Ovary (tissue), 9 donors: Measurements from ENCODE around the gene OR7D2. TPM values are rescaled to one million over a fixed set of nuclear protein-coding genes. Genes with fewer than 3 reads are reported as not detected.

Experiments used
- DNase-seq, 5 donors: peaks; one replicate each; pipeline ENCODE4 v3.0.0-alpha.2; 2019 to 2020
- H3K27ac ChIP-seq, 2 donors: fragments of 200-600 bp; one replicate each; pipeline versions ENCODE4 v1.5.1 to v1.8.0; 2019 to 2022
- H3K27me3 ChIP-seq: fragments of 200-600 bp; one replicate; pipeline ENCODE4 v1.8.0; 2022
- H3K36me3 ChIP-seq: fragments of 200-600 bp; sonication (generic); one replicate; pipeline ENCODE4 v1.5.1; 2019
- H3K4me1 ChIP-seq: one replicate; pipeline ENCODE4 v1.8.1; 2013; ENCODE audit warnings: mild to moderate bottlenecking, moderate library complexity; ENCODE audit not compliant: insufficient read depth
- H3K4me3 ChIP-seq: fragments of 200-600 bp; sonication (generic); one replicate; pipeline ENCODE4 v1.5.1; 2017
- H3K9me3 ChIP-seq, 2 donors: fragments of 200-600 bp in 1 of 2; sonication (generic) in 1 of 2; one replicate each; pipeline versions ENCODE4 v1.5.1 to v1.8.1; 2013 to 2019; ENCODE audit warnings: mild to moderate bottlenecking in 1 of 2, moderate library complexity in 1 of 2
- CTCF ChIP-seq, 3 donors: fragments of 450-650 bp in 2 of 3; fragments of 200-600 bp in 1 of 3; IDR thresholded peaks; one replicate each; pipeline versions ENCODE4 v1.5.1 to v1.8.0; 2016 to 2022; ENCODE audit warnings: antibody characterized with exemption in 3 of 3, mild to moderate bottlenecking in 1 of 3
- EP300 ChIP-seq: sonication (generic); formaldehyde crosslinking; IDR thresholded peaks from one replicate; pipeline ENCODE4 v1.6.1; 2017; ENCODE audit warnings: antibody characterized with exemption
- POLR2A ChIP-seq: fragments of 450-650 bp; IDR thresholded peaks from one replicate; pipeline ENCODE4 v1.6.1; 2017; ENCODE audit warnings: antibody characterized with exemption, mild to moderate bottlenecking, moderate library complexity
- WGBS, 3 donors: extraction: QIAGEN DNeasy Blood & Tissue Kit in 1 of 3; methylation state at CpG; one replicate each; pipeline versions ENCODE4 v1.1.5 to v1.1.7; 2013 to 2017; 5-methylcytosine and 5-hydroxymethylcytosine counted together
- intact Hi-C, 4 donors: fragments of 100-400 bp; cut with DNase I; formaldehyde crosslinking; loops; one replicate each; pipeline versions ENCODE4 v1.11.0 to v1.15.1; 2022 to 2023
- polyA plus RNA-seq, 2 donors: library from polyadenylated mRNA; stranded (reverse); fragments of 200-250 nt in 1 of 2; fragments of 350-450 nt in 1 of 2; fragmentation: Illumina TruSeq in 1 of 2; extraction: RNeasy Lipid Tissue Mini Kit (QIAGEN cat#74804) in 1 of 2; gene quantifications; one replicate each; pipeline ENCODE4 v1.2.3, GENCODE V29; 2013 to 2014
- total RNA-seq, 7 donors: library from RNA; depleted of rRNA in 2 of 7; stranded (reverse); fragments of >200 nt in 2 of 7; fragmentation: NEBNext Ultra II Directional in 3 of 7; extraction: Animal tissue kit (Norgen Biotek cat#: 25700) in 3 of 7; gene quantifications; one replicate each; pipeline versions ENCODE4 v1.1.0 to v1.2.4, GENCODE V29; 2016 to 2023
- donor health status: DM: no; HTN: no; CAD: no; lungs with moderate emphysema.
- donor health status: DM: no; HTN: no; CAD: no.
- donor health status: Bipolar disorder and iron deficiency.
- donor health status: DM: yes; HTN: yes; CAD: no.
- donor health status: DM: no; HTN: no; CAD: no.
- donor health status: DM: yes; HTN: yes; CAD: no.

The OR7D2 gene
- total and polyA plus RNA-seq, 9 donors = not detected

DNA sequence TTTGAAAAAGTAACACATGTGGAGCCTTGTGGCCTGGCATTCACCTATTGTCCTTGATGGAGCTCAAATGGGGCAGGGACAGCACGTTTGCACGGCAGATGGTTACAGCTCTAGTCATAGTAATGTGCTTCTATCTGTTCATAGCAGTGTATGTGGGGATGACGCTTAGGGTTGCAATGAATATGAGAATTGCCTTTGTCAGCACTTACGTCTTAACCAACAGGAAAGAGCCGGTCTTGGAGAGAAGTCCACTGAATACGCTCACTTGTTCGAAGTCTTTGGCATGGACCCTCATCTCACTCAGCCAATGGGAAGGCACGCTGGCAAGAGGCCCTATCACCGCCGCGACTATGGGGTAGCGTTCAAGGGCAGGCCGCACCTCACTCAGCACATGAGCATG is 18.9 kb upstream of the OR7D2 start:
- no peaks in the 10 kb centered on the region for H3K27me3 ChIP-seq
- peaks cover 12% of the 10 kb centered on the region for H3K36me3 ChIP-seq
- H3K9me3 ChIP-seq = peaks cover 4 to 52% of the 10 kb centered on the region in 2 donors
- WGBS, 3 donors = 97 to 98% (median 98%) methylated on average over 13 of the region's 13 CpGs
- no peak for TF ChIP-seq POLR2A
- intact Hi-C loops = no loop called here
- no peak overlapping the region for H3K27ac ChIP-seq
- H3K4me1 ChIP-seq = no peaks in the 10 kb centered on the region
- no peak for DNase-seq
- H3K4me3 ChIP-seq = no peak overlapping the region

- Histone ChIP-seq H3K36me3 (peaks cover 12% of the 10 kb centered on the region), H3K27me3 (no peaks in the 10 kb centered on the region), H3K27ac (no peak overlapping the region), H3K4me3 (no peak overlapping the region), H3K9me3 (peaks cover 4 to 39% of the 10 kb centered on the region in 2 donors), H3K4me1 (no peaks in the 10 kb centered on the region)
- 98 to 99% (median 98%) methylated on average over 12 of the region's 12 CpGs for WGBS, 3 donors
- DNase-seq = no peak
- intact Hi-C loops = no loop called here
- TF ChIP-seq POLR2A (no peak), CTCF (IDR thresholded peaks at IDR 0.05) (no peak), EP300 (no peak)
These were observed 17.4 kb upstream of the OR7D2 start for GRCh38 chr19:9161427-9161826.

DNA sequence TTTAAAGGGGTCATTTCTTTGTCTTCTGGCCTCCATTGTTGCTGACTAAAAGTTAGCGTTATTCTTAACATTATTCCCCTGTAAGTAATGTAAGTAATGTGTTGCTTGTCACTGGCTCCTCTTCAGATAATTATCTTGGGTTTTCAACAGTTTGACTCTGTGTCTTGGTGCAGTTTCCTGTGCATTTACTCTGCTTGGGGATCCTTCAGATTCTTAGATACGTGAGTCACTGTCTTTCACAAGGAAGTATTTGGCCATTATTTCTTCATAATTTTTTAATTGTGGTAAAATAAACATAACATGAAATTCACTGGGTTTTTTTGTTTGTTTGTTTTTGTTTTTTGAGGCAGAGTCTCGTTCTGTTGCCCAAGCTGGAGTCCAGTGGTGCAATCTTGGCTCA is 13.5 kb upstream of the OR7D2 start:
- Histone ChIP-seq H3K27me3 (no peaks in the 10 kb centered on the region), H3K36me3 (peaks cover 8% of the 10 kb centered on the region), H3K4me3 (no peak overlapping the region), H3K4me1 (no peaks in the 10 kb centered on the region), H3K9me3 (peaks cover 4 to 17% of the 10 kb centered on the region in 2 donors), H3K27ac (no peak overlapping the region)
- WGBS, 3 donors = 95 to 96% (median 95%) methylated on average over 3 of the region's 3 CpGs
- DNase-seq = no peak
- intact Hi-C loops = no loop called here
- TF ChIP-seq POLR2A (no peak), CTCF (IDR thresholded peaks at IDR 0.05) (no peak), EP300 (no peak)

- H3K9me3 ChIP-seq = peaks cover 2 to 3% of the 10 kb centered on the region in 2 donors
- intact Hi-C loops = no loop called here
- no peak for DNase-seq
- TF ChIP-seq CTCF (IDR thresholded peaks at IDR 0.05) (no peak), EP300 (no peak), POLR2A (no peak)
- H3K27me3 ChIP-seq = no peaks in the 10 kb centered on the region
- H3K4me1 ChIP-seq = no peaks in the 10 kb centered on the region
- no peaks in the 10 kb centered on the region for H3K36me3 ChIP-seq
- no peak overlapping the region for H3K27ac ChIP-seq
- 93 to 95% (median 93%) methylated on average over 4 of the region's 4 CpGs for WGBS, 3 donors
- H3K4me3 ChIP-seq = no peak overlapping the region
These were observed 11.9 kb upstream of the OR7D2 start for GRCh38 chr19:9166846-9167245.

- Histone ChIP-seq H3K4me3 (no peak overlapping the region), H3K27me3 (no peaks in the 10 kb centered on the region), H3K4me1 (no peaks in the 10 kb centered on the region), H3K36me3 (no peaks in the 10 kb centered on the region), H3K9me3 (no peaks in the 10 kb centered on the region), H3K27ac (no peak overlapping the region)
- DNase-seq = no peak
- intact Hi-C loops = no loop called here
- 84 to 87% (median 86%) methylated on average over 6 of the region's 6 CpGs for WGBS, 3 donors
- TF ChIP-seq EP300 (no peak), POLR2A (no peak), CTCF (IDR thresholded peaks at IDR 0.05) (no peak)
These were observed 7.3 kb upstream of the OR7D2 start for GRCh38 chr19:9171393-9171991.
